ENCODE results near the gene KLC1.

GRCh38 chr14:103700753-103701490 lies 71.9 kb downstream of the KLC1 start:
- TF ChIP-seq POLR2A (IDR thresholded peaks at IDR 0.05) (no peak), CTCF (IDR thresholded peaks at IDR 0.05) (no peak)
